Measurements from ENCODE around the gene EIF1AD.
"Not testable (repeated sequence)": the region's sequence is repeated elsewhere in the genome, so short reads cannot be mapped to it uniquely, and the experiment has no call there.

Gene EIF1AD

GRCh38 chr11:66042227-66042995 lies 40.5 kb upstream of the EIF1AD start:
- Histone ChIP-seq H3K27me3 (ENCODE audit: control insufficient read depth, insufficient read depth, low read length) (no peaks in the 10 kb centered on the region), H3K4me3 (ENCODE audit: low read depth, low read length) (no peak overlapping the region), H3K27ac (ENCODE audit: low read depth, low read length) (no peak overlapping the region), H3K9ac (ENCODE audit: low read length) (no peak overlapping the region), H3K4me1 (ENCODE audit: control insufficient read depth, insufficient read depth, low read length) (peaks cover 10% of the 10 kb centered on the region), H3K36me3 (ENCODE audit: control insufficient read depth, insufficient read depth, low read length) (peaks cover 15% of the 10 kb centered on the region; the same call in 1 of the 2 replicates), H3K9me3 (ENCODE audit: control insufficient read depth, insufficient read depth, low read depth, low read length) (0 out of 2 replicates have a peak, but pooled peaks cover under 1% of the 10 kb centered on the region)

DNA sequence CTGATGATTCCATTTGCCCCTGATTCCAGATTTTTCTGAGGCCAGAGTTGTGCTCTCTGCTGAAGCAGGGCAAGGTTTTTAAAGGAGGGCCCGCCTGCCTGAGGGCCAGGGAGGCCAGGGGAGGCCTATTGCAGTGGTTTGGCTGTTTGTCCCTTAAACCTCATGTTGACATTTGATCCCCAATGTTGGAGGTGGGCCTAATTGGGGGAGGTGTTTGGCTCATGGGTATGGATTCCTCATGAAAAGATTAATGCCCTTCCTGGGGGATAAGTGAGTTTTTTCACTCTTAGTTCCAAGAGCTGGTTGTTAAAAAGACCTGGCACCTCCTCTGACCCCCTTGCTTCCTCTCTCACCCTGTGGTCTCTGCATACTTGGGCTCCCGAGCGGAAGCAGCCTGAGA lies 37.8 kb upstream of the EIF1AD start:
- no peak overlapping the region for H3K27ac ChIP-seq (ENCODE audit: low read depth, low read length)
- H3K4me3 ChIP-seq (ENCODE audit: low read depth, low read length): no peak overlapping the region
- H3K27me3 ChIP-seq (ENCODE audit: control insufficient read depth, insufficient read depth, low read length): no peaks in the 10 kb centered on the region
- H3K36me3 ChIP-seq (ENCODE audit: control insufficient read depth, insufficient read depth, low read length): peaks cover 15% of the 10 kb centered on the region; the same call in 1 of the 2 replicates
- H3K9me3 ChIP-seq (ENCODE audit: control insufficient read depth, insufficient read depth, low read depth, low read length): peaks cover 11% of the 10 kb centered on the region; the same call in 1 of the 2 replicates
- peaks cover 2% of the 10 kb centered on the region for H3K4me1 ChIP-seq (ENCODE audit: control insufficient read depth, insufficient read depth, low read length)
- no peak overlapping the region for H3K9ac ChIP-seq (ENCODE audit: low read length)

DNA sequence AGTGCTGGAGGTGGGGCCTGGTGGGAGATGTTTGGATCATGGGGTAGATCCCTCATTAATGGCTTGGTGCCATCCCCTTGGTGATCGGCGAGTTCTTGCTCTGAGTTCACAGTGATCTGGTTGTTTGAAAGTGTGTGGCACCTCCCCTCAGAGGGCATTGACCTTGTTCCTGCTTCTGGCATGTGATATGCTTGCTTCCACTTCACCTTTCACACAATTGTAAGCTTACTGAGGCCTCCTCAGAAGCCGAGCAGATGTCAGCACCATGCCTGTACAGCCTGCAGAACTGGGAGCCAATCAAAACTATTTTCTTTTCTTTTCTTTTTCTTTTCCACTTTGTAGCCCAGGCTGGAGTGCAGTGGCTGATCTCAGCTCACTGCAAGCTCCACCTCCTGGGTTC lies 35.4 kb upstream of the EIF1AD start:
- Histone ChIP-seq H3K9me3 (ENCODE audit: control insufficient read depth, insufficient read depth, low read depth, low read length) (peaks cover 11% of the 10 kb centered on the region; the same call in 1 of the 2 replicates), H3K4me1 (ENCODE audit: control insufficient read depth, insufficient read depth, low read length) (no peaks in the 10 kb centered on the region), H3K27me3 (ENCODE audit: control insufficient read depth, insufficient read depth, low read length) (no peaks in the 10 kb centered on the region), H3K27ac (ENCODE audit: low read depth, low read length) (no peak overlapping the region), H3K4me3 (ENCODE audit: low read depth, low read length) (no peak overlapping the region), H3K36me3 (ENCODE audit: control insufficient read depth, insufficient read depth, low read length) (peaks cover 5% of the 10 kb centered on the region; the same call in 1 of the 2 replicates), H3K9ac (ENCODE audit: low read length) (no peak overlapping the region)

DNA sequence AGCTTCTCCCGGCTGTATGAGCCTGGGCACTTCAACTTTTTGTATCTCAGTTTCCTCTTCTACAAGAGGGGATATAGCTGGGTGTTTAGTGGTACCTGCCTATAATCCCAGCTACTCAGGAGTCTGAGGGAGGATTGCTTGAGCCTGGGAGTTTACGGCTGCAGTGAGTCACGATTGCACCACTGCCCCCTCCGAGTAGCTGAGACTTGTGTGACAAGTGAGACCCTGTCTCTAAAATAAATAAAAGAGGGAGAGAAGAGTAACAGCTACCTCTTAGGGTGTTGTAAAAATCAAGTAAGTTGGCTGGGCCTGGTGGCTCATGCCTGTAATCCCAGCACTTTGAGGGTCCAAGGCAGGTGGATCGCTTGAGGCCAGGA lies 34.4 kb upstream of the EIF1AD start:
- H3K9ac ChIP-seq (ENCODE audit: low read length): no peak overlapping the region
- no peaks in the 10 kb centered on the region for H3K27me3 ChIP-seq (ENCODE audit: control insufficient read depth, insufficient read depth, low read length)
- H3K9me3 ChIP-seq (ENCODE audit: control insufficient read depth, insufficient read depth, low read depth, low read length): peaks cover 11% of the 10 kb centered on the region; the same call in 1 of the 2 replicates
- no peak overlapping the region for H3K4me3 ChIP-seq (ENCODE audit: low read depth, low read length)
- H3K27ac ChIP-seq (ENCODE audit: low read depth, low read length): no peak overlapping the region
- 0 out of 2 replicates have a peak, but pooled peaks cover 2% of the 10 kb centered on the region for H3K36me3 ChIP-seq (ENCODE audit: control insufficient read depth, insufficient read depth, low read length)
- H3K4me1 ChIP-seq (ENCODE audit: control insufficient read depth, insufficient read depth, low read length): no peaks in the 10 kb centered on the region

- H3K4me3 ChIP-seq (ENCODE audit: low read depth, low read length): no peak overlapping the region
- no peak overlapping the region for H3K27ac ChIP-seq (ENCODE audit: low read depth, low read length)
- H3K36me3 ChIP-seq (ENCODE audit: control insufficient read depth, insufficient read depth, low read length): 0 out of 2 replicates have a peak, but pooled peaks cover 1% of the 10 kb centered on the region
- no peaks in the 10 kb centered on the region for H3K27me3 ChIP-seq (ENCODE audit: control insufficient read depth, insufficient read depth, low read length)
- peaks cover 11% of the 10 kb centered on the region; the same call in 1 of the 2 replicates for H3K9me3 ChIP-seq (ENCODE audit: control insufficient read depth, insufficient read depth, low read depth, low read length)
- H3K9ac ChIP-seq (ENCODE audit: low read length): no peak overlapping the region
- no peaks in the 10 kb centered on the region for H3K4me1 ChIP-seq (ENCODE audit: control insufficient read depth, insufficient read depth, low read length)
Observed at GRCh38 chr11:66035653-66036333, 33.8 kb upstream of the EIF1AD start.

DNA sequence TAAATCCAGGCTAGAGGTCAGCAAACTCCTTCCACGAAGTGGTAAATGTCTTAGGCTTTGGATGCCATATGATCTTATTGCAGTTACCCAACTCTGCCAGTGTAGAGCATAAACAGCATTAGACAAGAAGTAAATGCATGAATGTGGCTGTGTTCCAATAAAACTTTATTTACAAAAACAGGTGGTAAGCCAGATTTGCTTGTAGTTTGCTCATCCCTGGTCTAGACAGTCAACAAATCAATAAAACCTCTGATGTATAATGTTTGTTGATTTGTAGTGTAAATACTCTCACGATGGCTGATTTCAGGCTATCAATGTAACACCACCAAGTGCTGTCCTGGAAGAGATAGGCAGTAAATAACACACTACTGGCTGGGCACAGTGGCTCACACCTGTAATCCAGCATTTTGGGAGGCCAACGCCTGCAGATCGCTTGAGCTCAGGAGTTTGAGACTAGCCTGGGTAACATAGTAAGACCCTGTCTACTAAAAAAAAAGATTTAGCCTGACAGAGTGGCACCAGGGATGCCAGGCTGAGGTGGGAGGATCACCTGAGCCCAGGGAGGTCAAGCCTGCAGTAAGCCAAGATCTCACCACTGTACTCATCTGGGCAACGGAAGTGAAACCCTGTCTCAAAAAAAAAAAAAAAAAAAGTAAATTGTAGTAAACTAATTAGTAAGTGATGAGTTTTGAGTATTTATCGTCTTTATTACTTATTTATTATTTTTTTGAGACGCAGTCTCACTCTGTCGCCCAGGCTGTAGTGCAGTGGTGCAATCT lies 31.2 kb upstream of the EIF1AD start:
- Histone ChIP-seq H3K9me3 (ENCODE audit: control insufficient read depth, insufficient read depth, low read depth, low read length) (peaks cover 11% of the 10 kb centered on the region; the same call in 1 of the 2 replicates), H3K4me3 (ENCODE audit: low read depth, low read length) (no peak overlapping the region), H3K27ac (ENCODE audit: low read depth, low read length) (no peak overlapping the region), H3K27me3 (ENCODE audit: control insufficient read depth, insufficient read depth, low read length) (no peaks in the 10 kb centered on the region; the same call in 1 of the 2 replicates), H3K36me3 (ENCODE audit: control insufficient read depth, insufficient read depth, low read length) (no peaks in the 10 kb centered on the region), H3K9ac (ENCODE audit: low read length) (no peak overlapping the region), H3K4me1 (ENCODE audit: control insufficient read depth, insufficient read depth, low read length) (no peaks in the 10 kb centered on the region)

DNA sequence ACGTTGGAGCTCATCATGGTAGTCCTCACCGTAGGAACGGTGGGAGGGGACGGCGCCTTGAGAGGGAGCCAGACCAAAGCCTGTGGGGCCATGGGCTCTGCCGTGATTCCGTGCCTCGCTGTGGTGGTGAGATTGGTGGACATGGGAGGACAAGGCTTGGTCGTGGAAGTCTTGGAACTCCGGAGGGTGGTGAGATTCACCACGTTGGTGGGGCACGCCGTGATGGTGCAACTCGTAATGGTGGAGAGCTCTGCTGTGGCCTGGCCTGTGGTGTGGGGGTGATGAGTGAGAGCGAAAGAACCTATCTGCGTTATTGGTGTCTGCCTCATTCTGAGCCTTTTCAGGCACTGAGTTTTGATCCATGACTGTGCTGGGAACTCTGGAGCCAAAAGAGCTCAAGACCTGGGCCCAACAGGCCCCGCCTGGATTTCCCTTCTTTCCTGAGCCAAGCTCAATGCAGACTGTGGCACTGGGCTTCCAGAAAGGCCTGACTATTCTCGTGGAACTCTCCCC lies 24.1 kb upstream of the EIF1AD start, which contains the start of gene CATSPER1:
CATSPER1 (minus strand) TSS at position 463 of the 513 bp plus-strand sequence; CDS start at position 363, 100 bp downstream.
- Histone ChIP-seq H3K9me3 (ENCODE audit: control insufficient read depth, insufficient read depth, low read depth, low read length) (no peaks in the 10 kb centered on the region), H3K27ac (ENCODE audit: low read depth, low read length) (no peak within 1 kb of the TSS)

GRCh38 chr11:66023186-66023440 lies 21.2 kb upstream of the EIF1AD start:
- not testable (repeated sequence) for H3K9me3 ChIP-seq (ENCODE audit: control insufficient read depth, insufficient read depth, low read depth, low read length); H3K27ac ChIP-seq (ENCODE audit: low read depth, low read length); H3K36me3 ChIP-seq (ENCODE audit: control insufficient read depth, insufficient read depth, low read length); H3K9ac ChIP-seq (ENCODE audit: low read length); H3K4me1 ChIP-seq (ENCODE audit: control insufficient read depth, insufficient read depth, low read length); H3K4me3 ChIP-seq (ENCODE audit: low read depth, low read length)
- peaks cover 22% of the 10 kb centered on the region for H3K27me3 ChIP-seq (ENCODE audit: control insufficient read depth, insufficient read depth, low read length)

More for the DNA sequence above, 24.1 kb upstream of the EIF1AD start, which contains the start of gene CATSPER1:
- no peak within 1 kb of the TSS for H3K9ac ChIP-seq (ENCODE audit: low read length)
- no peak within 1 kb of the TSS for H3K4me3 ChIP-seq (ENCODE audit: low read depth, low read length)
- H3K36me3 ChIP-seq (ENCODE audit: control insufficient read depth, insufficient read depth, low read length): no peaks in the 10 kb centered on the region
- peaks cover 22% of the 10 kb centered on the region for H3K27me3 ChIP-seq (ENCODE audit: control insufficient read depth, insufficient read depth, low read length)
- no peaks in the 10 kb centered on the region for H3K4me1 ChIP-seq (ENCODE audit: control insufficient read depth, insufficient read depth, low read length)

GRCh38 chr11:66022401-66023185 lies 20.6 kb upstream of the EIF1AD start:
- Histone ChIP-seq H3K4me3 (ENCODE audit: low read depth, low read length) (0 out of 2 replicates have a peak overlapping the region, but pooled peaks have one; percentile 23), H3K27ac (ENCODE audit: low read depth, low read length) (no peak overlapping the region), H3K9me3 (ENCODE audit: control insufficient read depth, insufficient read depth, low read depth, low read length) (no peaks in the 10 kb centered on the region), H3K9ac (ENCODE audit: low read length) (no peak overlapping the region), H3K36me3 (ENCODE audit: control insufficient read depth, insufficient read depth, low read length) (no peaks in the 10 kb centered on the region), H3K4me1 (ENCODE audit: control insufficient read depth, insufficient read depth, low read length) (no peaks in the 10 kb centered on the region), H3K27me3 (ENCODE audit: control insufficient read depth, insufficient read depth, low read length) (peaks cover 22% of the 10 kb centered on the region)

GRCh38 chr11:66020618-66021357 lies 18.8 kb upstream of the EIF1AD start:
- H3K9me3 ChIP-seq (ENCODE audit: control insufficient read depth, insufficient read depth, low read depth, low read length): no peaks in the 10 kb centered on the region
- H3K4me3 ChIP-seq (ENCODE audit: low read depth, low read length): no peak overlapping the region
- H3K9ac ChIP-seq (ENCODE audit: low read length): no peak overlapping the region
- no peaks in the 10 kb centered on the region for H3K36me3 ChIP-seq (ENCODE audit: control insufficient read depth, insufficient read depth, low read length)
- H3K27me3 ChIP-seq (ENCODE audit: control insufficient read depth, insufficient read depth, low read length): peaks cover 22% of the 10 kb centered on the region
- H3K4me1 ChIP-seq (ENCODE audit: control insufficient read depth, insufficient read depth, low read length): no peaks in the 10 kb centered on the region
- H3K27ac ChIP-seq (ENCODE audit: low read depth, low read length): no peak overlapping the region

Measured in HUES6 (cell line).